PC-9 (cell line): ENCODE measurements around the gene PHF19. TPM values are rescaled to one million over a fixed set of nuclear protein-coding genes. Genes with fewer than 3 reads are reported as not detected.

Experiments used
- BruUV-seq: library from RNA; stranded (reverse); fragments of 400-500 nt; replicated peaks from 2 replicates; lab custom pipeline; 2021; lab: Mats Ljungman, UMichigan
- CTCF ChIA-PET: fragments of 300-600 bp; sonication (Branson Sonifier 250); formaldehyde crosslinking; loops from one replicate; lab custom pipeline; 2022; ENCODE audit warnings: antibody characterized with exemption; lab: Charles Lee
- POLR2A ChIA-PET: fragments of 300-600 bp; sonication (Branson Sonifier 250); formaldehyde crosslinking; loops from one replicate; lab custom pipeline; 2022; ENCODE audit warnings: antibody characterized with exemption; ENCODE audit not compliant: unreplicated experiment; lab: Charles Lee
- DNase-seq, 2 experiments: peaks; one replicate each; pipeline versions ENCODE4 v3.0.0 to v3.0.0-alpha.2; 2015 to 2022; ENCODE audit warnings: mixed read lengths in 1 of 2
- H2AFZ ChIP-seq: fragments of 200-600 bp; sonication (generic); 2 replicates; pipeline ENCODE4 v1.8.1; 2017; ENCODE audit warnings: antibody characterized with exemption
- H3F3A ChIP-seq: fragments of 200-600 bp; sonication (generic); 2 replicates; pipeline ENCODE4 v1.8.1; 2017; ENCODE audit warnings: antibody characterized with exemption, mild to moderate bottlenecking, low read depth; ENCODE audit not compliant: insufficient read depth
- H3K27ac ChIP-seq: fragments of 200-600 bp; sonication (generic); 2 replicates; pipeline ENCODE4 v1.6.1; 2016; ENCODE audit warnings: mixed run types
- H3K27me3 ChIP-seq: fragments of 200-600 bp; sonication (generic); 2 replicates; pipeline ENCODE4 v1.6.1; 2016; ENCODE audit warnings: low read depth, mixed run types; ENCODE audit not compliant: insufficient read depth
- H3K36me3 ChIP-seq: fragments of 200-600 bp; sonication (generic); 2 replicates; pipeline ENCODE4 v1.6.1; 2016; ENCODE audit warnings: low read depth, mixed run types
- H3K4me1 ChIP-seq: fragments of 200-600 bp; sonication (generic); replicated peaks from 2 replicates; pipeline ENCODE4 v1.6.1; 2016; ENCODE audit warnings: mixed run types; ENCODE audit not compliant: insufficient read depth
- H3K4me2 ChIP-seq: fragments of 200-600 bp; sonication (generic); 2 replicates; pipeline ENCODE4 v1.6.1; 2017; ENCODE audit warnings: mixed run types
- H3K4me3 ChIP-seq: fragments of 200-600 bp; sonication (generic); 2 replicates; pipeline ENCODE4 v1.6.1; 2016; ENCODE audit warnings: mixed run types
- H3K79me2 ChIP-seq: fragments of 200-600 bp; sonication (generic); 2 replicates; pipeline ENCODE4 v1.6.1; 2017; ENCODE audit warnings: low read depth, mixed run types
- H3K9me2 ChIP-seq: fragments of 200-600 bp; sonication (generic); 2 replicates; pipeline ENCODE4 v1.8.1; 2017; ENCODE audit warnings: mild to moderate bottlenecking; ENCODE audit not compliant: insufficient read depth
- H3K9me3 ChIP-seq: fragments of 200-600 bp; sonication (generic); 2 replicates; pipeline ENCODE4 v1.8.1; 2016; ENCODE audit warnings: low read depth; ENCODE audit not compliant: insufficient read depth
- H4K20me1 ChIP-seq: fragments of 200-600 bp; sonication (generic); 2 replicates; pipeline ENCODE4 v1.8.1; 2017; ENCODE audit not compliant: insufficient read depth
- CTCF ChIP-seq: fragments of 200-600 bp; sonication (generic); conservative IDR thresholded peaks from 2 replicates; pipeline ENCODE4 v1.6.1; 2017; ENCODE audit warnings: mixed run types, antibody characterized with exemption, mild to moderate bottlenecking, moderate library complexity
- EZH2 ChIP-seq: fragments of 200-600 bp; sonication (generic); IDR thresholded peaks from 2 replicates; pipeline ENCODE4 v1.8.0; 2017; ENCODE audit warnings: antibody characterized with exemption, low read depth
- intact Hi-C: fragments of 100-400 bp; cut with micrococcal nuclease; formaldehyde crosslinking; loops from one replicate; pipeline ENCODE4 v1.10.0; 2022; ENCODE audit not compliant: unreplicated experiment
- total RNA-seq: library from RNA; stranded (reverse); gene quantifications from 2 replicates; pipeline ENCODE4 v1.2.3, GENCODE V29; 2021

The PHF19 gene
- total RNA-seq, 1 experiment from 2014 or later: 72.9 TPM

GRCh38 chr9:120921661-120922181 is 44.7 kb upstream of the PHF19 start:
- CTCF ChIA-PET: no interaction called here
- intact Hi-C loops: no loop called here
- no peak overlapping the region for H3K4me3 ChIP-seq
- H3K79me2 ChIP-seq: no peaks in the 10 kb centered on the region
- POLR2A ChIA-PET: no interaction called here
- no peaks in the 10 kb centered on the region for H3K4me1 ChIP-seq
- H3K36me3 ChIP-seq: no peaks in the 10 kb centered on the region
- H2AFZ ChIP-seq: no peak overlapping the region
- no peaks in the 10 kb centered on the region for H3K9me3 ChIP-seq
- no peak for DNase-seq
- H4K20me1 ChIP-seq: no peaks in the 10 kb centered on the region
- TF ChIP-seq CTCF (no peak), EZH2 (no peak)
- peaks cover 2% of the 10 kb centered on the region for H3F3A ChIP-seq
- no TSS peak for BruUV-seq
- no peak overlapping the region for H3K4me2 ChIP-seq
- H3K9me2 ChIP-seq: no peaks in the 10 kb centered on the region
- H3K27ac ChIP-seq: no peak overlapping the region
- H3K27me3 ChIP-seq: no peaks in the 10 kb centered on the region

- Histone ChIP-seq H3K36me3 (no peaks in the 10 kb centered on the region), H3K79me2 (no peaks in the 10 kb centered on the region), H3K9me2 (no peaks in the 10 kb centered on the region), H3K4me2 (no peak overlapping the region), H3K4me3 (no peak overlapping the region), H3F3A (no peaks in the 10 kb centered on the region), H3K4me1 (no peaks in the 10 kb centered on the region), H3K9me3 (no peaks in the 10 kb centered on the region), H3K27ac (no peak overlapping the region), H4K20me1 (no peaks in the 10 kb centered on the region), H3K27me3 (no peaks in the 10 kb centered on the region), H2AFZ (no peak overlapping the region)
- DNase-seq: no peak
- ChIA-PET CTCF (no interaction called here), POLR2A (no interaction called here)
- intact Hi-C loops: no loop called here
- TF ChIP-seq CTCF: no peak
- no peak for TF ChIP-seq EZH2
- no TSS peak for BruUV-seq
These were observed 43.8 kb upstream of the PHF19 start for GRCh38 chr9:120920806-120921178.

GRCh38 chr9:120919843-120920805 is 43.1 kb upstream of the PHF19 start:
- H3K9me3 ChIP-seq: no peaks in the 10 kb centered on the region
- H3K4me1 ChIP-seq: no peaks in the 10 kb centered on the region
- no peaks in the 10 kb centered on the region for H3K36me3 ChIP-seq
- H3K27me3 ChIP-seq: no peaks in the 10 kb centered on the region
- H4K20me1 ChIP-seq: no peaks in the 10 kb centered on the region
- no peak for DNase-seq
- no peaks in the 10 kb centered on the region for H3K79me2 ChIP-seq
- no peak overlapping the region for H3K27ac ChIP-seq
- no peak overlapping the region for H2AFZ ChIP-seq
- no peak overlapping the region for H3K4me2 ChIP-seq
- intact Hi-C loops: no loop called here
- H3K9me2 ChIP-seq: no peaks in the 10 kb centered on the region
- H3K4me3 ChIP-seq: no peak overlapping the region
- H3F3A ChIP-seq: no peaks in the 10 kb centered on the region
- BruUV-seq: no TSS peak
- CTCF ChIA-PET: interaction anchor here (0.6 kb wide), 2 partner anchors 30 to 432 kb away, joined by 7 to 10 read pairs; no protein-coding TSS in a partner anchor
- TF ChIP-seq EZH2 (no peak), CTCF (no peak)
- POLR2A ChIA-PET: interaction anchor here (0.5 kb wide), 1 partner anchor 37 kb away, joined by 24 read pairs; no protein-coding TSS in a partner anchor
